Epithelial cell of proximal tubule (primary cell): Measurements from ENCODE around the gene REXO1. TPM values are rescaled to one million over a fixed set of nuclear protein-coding genes. Genes with fewer than 3 reads are reported as not detected.

ENCODE experiments used
- DNase-seq: peaks from one replicate; pipeline ENCODE4 v3.0.0-alpha.2; 2011; ENCODE audit warnings: low read depth
- H3K4me3 ChIP-seq: 2 replicates; pipeline ENCODE4 v1.5.1; 2011; ENCODE audit warnings: low read depth, mild to moderate bottlenecking, low read length
- total RNA-seq: library from RNA; depleted of rRNA; stranded (reverse); fragments of >200 nt; gene quantifications from 2 replicates; pipeline ENCODE4 v1.2.3, GENCODE V29; 2015
- TF ChIP-seq, protein P1 (sequence below): conservative IDR thresholded peaks from 2 replicates; pipeline ENCODE4 v1.5.1; 2012; ENCODE audit warnings: low read depth, mild to moderate bottlenecking, low read length

REXO1 gene
- total RNA-seq, 1 donor from 2014 or later, result 18.4 TPM

DNA sequence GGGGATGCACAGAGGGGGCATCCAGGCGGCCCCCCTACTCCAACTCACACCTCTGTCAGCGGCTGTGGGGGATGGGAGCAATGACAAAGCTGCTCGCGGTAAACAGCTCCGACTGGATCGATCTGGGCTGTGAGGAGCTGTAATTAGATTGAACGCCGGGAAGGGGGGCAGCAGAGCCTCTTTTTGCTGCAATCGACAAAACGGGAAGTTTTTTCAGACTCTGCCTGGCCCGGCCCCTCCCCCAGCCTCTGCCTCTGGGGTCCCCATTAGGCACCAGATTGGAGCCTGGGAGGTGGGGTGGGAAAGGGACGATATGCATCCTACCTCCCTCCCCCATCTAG is 78.7 kb downstream of the REXO1 start:
- DNase-seq, result no peak
- no peak overlapping the region for H3K4me3 ChIP-seq
- TF ChIP-seq, protein P1, sequence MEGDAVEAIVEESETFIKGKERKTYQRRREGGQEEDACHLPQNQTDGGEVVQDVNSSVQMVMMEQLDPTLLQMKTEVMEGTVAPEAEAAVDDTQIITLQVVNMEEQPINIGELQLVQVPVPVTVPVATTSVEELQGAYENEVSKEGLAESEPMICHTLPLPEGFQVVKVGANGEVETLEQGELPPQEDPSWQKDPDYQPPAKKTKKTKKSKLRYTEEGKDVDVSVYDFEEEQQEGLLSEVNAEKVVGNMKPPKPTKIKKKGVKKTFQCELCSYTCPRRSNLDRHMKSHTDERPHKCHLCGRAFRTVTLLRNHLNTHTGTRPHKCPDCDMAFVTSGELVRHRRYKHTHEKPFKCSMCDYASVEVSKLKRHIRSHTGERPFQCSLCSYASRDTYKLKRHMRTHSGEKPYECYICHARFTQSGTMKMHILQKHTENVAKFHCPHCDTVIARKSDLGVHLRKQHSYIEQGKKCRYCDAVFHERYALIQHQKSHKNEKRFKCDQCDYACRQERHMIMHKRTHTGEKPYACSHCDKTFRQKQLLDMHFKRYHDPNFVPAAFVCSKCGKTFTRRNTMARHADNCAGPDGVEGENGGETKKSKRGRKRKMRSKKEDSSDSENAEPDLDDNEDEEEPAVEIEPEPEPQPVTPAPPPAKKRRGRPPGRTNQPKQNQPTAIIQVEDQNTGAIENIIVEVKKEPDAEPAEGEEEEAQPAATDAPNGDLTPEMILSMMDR, result no peak

DNA sequence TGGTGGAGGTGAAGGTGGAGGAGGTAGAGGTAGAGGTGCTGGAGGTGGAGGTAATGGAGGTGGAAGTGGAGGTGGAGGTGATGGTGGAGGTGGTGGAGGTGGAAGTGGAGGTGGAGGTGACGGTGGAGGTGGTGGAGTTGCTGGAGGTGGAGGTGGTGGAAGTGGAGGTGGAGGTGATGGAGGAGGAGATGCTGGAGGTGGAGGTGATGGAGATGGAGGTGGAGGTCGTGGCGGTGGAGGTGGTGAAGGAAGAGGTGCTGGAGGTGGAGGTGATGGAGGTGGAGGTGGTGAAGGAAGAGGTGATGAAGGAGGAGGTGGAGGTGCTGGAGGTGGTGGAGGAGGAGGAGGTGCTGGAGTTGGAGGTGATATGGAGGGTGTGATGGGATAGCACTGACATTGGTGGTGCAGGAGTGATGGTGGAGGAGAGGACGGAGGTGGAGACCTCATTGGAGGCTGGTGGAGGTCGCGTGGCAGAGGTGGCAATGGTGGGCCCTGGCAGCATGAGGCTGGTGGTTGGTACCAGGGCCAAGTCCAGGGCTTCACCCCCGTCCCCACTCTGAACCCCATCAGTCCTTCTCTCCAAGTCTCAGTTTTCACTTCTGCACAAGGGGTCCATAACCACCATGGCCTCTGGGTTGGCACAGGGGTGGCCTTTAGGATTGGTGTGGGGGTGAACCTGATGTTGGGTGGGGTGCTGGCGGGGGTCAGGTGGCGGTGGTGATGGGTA is 79.2 kb downstream of the REXO1 start:
- DNase-seq, result no peak
- TF ChIP-seq, protein P1, result no peak
- H3K4me3 ChIP-seq, result no peak overlapping the region

- TF ChIP-seq, protein P1, result peak; percentile 36
- no peak overlapping the region for H3K4me3 ChIP-seq
- no peak for DNase-seq
Observed at GRCh38 chr19:1768248-1768647, 80.0 kb downstream of the REXO1 start.

DNA sequence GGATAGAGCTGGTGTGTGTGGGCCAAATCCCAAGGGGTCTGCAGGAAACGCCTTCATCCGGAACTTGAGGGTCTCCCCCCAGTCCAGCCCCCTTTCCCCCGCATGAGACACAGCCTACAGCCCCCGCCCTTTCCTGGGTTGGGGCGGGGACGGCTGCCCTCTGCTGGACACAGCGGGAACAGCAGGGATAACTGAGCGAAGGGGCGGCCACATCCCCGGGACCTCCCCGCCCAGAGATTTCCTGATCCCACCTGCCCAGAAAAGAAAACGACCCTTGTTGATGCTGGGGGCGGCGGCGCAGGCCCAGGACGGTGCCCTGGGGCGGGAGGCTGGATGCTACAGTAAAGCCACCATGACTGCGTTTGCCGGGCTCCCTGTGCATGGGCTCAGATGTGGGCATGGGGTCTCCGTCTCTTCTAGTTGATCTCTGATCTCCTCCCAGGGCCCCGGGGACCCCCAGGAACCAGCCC is 80.8 kb downstream of the REXO1 start:
- no peak overlapping the region for H3K4me3 ChIP-seq
- DNase-seq, result no peak
- TF ChIP-seq, protein P1, result peak; percentile 77

DNA sequence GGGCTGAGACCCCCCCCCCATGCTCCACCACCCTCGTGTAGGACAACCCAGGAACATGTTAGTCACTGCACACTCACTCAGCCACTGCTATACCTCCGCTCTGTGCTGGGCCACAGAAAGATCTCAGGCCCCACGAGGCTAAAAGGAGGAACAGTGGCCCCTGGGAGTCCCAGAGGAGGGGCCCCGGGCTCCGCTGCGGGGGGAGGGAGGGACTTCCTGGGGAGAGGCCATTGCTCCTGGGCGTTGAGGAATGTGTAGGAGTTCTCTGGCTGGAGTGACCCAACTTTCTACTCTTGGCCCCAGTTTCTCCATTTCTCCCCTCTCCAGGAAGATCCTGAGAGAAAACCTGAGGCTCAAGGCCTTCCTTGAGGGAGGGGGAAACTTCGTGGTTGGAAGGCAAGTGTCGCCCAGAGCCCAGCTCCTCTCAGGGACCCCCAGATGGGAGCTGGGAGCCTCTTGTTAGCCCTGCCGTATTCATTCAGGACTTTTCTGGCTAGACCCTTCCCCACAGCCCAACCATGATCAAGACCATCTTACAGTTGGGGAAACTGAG is 81.4 kb downstream of the REXO1 start:
- DNase-seq, result no peak

GRCh38 chr19:1765904-1766799 is 82.1 kb downstream of the REXO1 start:
- TF ChIP-seq, protein P1, result no peak
- H3K4me3 ChIP-seq, result no peak overlapping the region
- DNase-seq, result no peak

More for the DNA sequence above, 81.4 kb downstream of the REXO1 start:
- TF ChIP-seq, protein P1, result no peak
- H3K4me3 ChIP-seq, result no peak overlapping the region

Other genes with a start within 250 kb of the REXO1 start
- 91.4 and 114 TPM in 2 replicates for gene UQCR11, start 243.0 kb downstream of the REXO1 start, total RNA-seq
- gene TCF3, start 195.9 kb downstream of the REXO1 start, total RNA-seq, result 180 and 197 TPM in 2 replicates
- not detected in 2 replicates for gene ONECUT3, start 95.0 kb downstream of the REXO1 start, total RNA-seq
- gene ATP8B3, start 36.2 kb downstream of the REXO1 start, total RNA-seq, result 1.7 and 4.6 TPM in 2 replicates
- gene KLF16, start 15.1 kb upstream of the REXO1 start, total RNA-seq, result 28.1 and 28.8 TPM in 2 replicates
- 83.4 and 112 TPM in 2 replicates for gene ABHD17A, start 37.0 kb upstream of the REXO1 start, total RNA-seq
- 10.3 and 12.6 TPM in 2 replicates for gene ADAT3, start 56.9 kb upstream of the REXO1 start, total RNA-seq
- gene SCAMP4, start 56.9 kb upstream of the REXO1 start, total RNA-seq, result 108 and 134 TPM in 2 replicates
- gene CSNK1G2, start 92.7 kb upstream of the REXO1 start, total RNA-seq, result 82.9 and 85.4 TPM in 2 replicates
- 56.2 and 59.7 TPM in 2 replicates for gene BTBD2, start 167.2 kb upstream of the REXO1 start, total RNA-seq
- 118 and 154 TPM in 2 replicates for gene MKNK2, start 202.8 kb upstream of the REXO1 start, total RNA-seq
- gene MOB3A, start 247.8 kb upstream of the REXO1 start, total RNA-seq, result 29.9 and 36.0 TPM in 2 replicates
- gene IZUMO4, start 248.4 kb upstream of the REXO1 start, total RNA-seq, result 1.0 and 5.2 TPM in 2 replicates